Stimulated activated naive CD4-positive, alpha-beta T cell (primary cell): ENCODE measurements around the gene SNTG2.
"Not testable (repeated sequence)": the region's sequence is repeated elsewhere in the genome, so short reads cannot be mapped to it uniquely, and the experiment has no call there.

ENCODE experiments used
- DNase-seq, 6 experiments: peaks; one replicate each; lab custom pipeline; 2025; lab: John Stamatoyannopoulos, UW

SNTG2 gene

DNA sequence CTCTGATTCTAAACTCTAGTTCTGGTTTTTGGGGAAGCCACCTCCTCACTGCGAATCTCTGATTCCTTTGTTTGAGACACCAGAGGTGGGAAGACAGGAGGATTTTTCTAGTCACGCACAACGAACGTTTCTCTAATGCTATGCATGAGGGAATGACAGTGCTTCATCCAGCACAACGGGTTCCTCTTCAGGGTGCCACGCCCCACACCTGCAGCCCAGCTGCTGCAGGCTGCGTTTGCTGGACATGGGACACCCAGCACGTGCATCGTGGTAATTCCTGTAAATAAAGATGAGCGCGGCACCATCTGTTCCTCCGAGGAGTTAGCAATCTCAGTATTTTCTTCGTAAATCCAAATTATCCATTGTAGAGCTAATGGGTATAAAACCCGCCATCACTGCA is 425.1 kb downstream of the SNTG2 start:
- no peak for DNase-seq

DNA sequence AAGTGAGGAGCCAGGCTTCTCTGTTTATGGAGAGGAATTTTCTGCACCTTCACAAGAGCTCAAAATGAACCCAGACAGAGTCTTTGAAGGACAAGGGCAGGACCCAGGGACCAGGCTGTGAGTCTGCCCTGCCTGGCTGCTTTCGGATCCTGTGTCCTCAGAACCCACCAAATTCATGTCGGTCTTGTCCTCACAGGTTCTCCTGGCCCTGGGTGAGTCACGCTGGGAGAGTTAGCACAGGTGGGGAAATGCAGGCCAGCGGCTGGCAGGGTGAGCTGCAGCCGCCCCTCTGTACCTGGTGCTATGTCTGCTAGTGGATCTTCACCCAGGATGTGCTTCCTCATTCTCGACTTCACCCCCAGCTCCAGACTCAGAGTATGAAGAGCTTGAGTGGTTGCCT is 426.8 kb downstream of the SNTG2 start:
- no peak for DNase-seq

DNA sequence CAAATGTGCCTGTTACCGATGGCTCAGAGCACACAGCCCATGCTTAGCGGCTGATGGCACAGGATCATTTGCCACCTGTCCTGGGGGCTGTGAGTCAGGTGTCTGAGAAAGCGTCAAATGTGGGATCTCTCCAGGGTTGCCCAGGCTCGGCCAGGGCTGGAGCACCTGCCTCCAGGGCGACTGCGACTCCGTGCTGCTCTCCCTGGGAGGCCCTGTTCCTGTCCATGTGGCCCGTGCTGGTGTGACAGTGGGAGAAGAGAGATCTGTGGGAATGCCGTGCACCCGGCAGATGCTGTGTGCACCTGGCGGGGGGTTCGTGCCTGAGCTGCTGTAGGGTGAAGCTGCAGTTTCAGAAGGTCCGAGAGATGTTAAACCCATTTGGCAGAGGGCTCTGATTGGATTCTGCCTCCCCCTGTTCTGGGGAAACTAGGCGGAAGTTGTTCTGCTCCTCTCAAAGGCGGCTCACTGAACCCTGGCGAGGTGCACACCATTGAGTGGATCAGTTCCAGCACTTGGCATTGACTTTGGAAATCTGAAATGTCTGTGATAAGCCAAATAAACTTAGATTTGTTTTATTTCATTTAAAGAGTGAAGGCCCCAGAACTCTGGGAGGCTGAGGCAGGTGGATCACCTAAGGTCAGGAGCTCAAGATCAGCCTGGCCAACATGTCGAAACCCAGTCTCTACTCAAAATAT is 428.0 kb downstream of the SNTG2 start:
- no peak for DNase-seq

DNA sequence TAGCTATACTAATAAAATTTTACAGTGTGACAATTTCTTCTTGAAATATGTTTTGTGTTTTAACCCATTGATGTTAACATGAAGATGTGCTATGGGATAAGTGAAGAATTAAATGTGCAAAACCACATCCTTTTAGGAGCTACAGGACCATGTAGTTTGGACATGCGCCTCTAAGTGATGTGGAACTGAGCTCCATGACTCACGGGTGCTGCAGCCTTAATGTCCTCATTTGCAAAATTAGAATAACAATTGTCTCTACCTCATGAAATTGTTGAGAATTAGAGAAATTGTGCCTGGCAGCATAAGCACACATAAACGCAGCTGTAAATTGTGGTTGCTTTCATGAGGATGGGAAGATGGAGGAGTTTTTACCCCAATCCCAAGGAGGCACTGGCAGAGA is 431.0 kb downstream of the SNTG2 start:
- no peak for DNase-seq

DNA sequence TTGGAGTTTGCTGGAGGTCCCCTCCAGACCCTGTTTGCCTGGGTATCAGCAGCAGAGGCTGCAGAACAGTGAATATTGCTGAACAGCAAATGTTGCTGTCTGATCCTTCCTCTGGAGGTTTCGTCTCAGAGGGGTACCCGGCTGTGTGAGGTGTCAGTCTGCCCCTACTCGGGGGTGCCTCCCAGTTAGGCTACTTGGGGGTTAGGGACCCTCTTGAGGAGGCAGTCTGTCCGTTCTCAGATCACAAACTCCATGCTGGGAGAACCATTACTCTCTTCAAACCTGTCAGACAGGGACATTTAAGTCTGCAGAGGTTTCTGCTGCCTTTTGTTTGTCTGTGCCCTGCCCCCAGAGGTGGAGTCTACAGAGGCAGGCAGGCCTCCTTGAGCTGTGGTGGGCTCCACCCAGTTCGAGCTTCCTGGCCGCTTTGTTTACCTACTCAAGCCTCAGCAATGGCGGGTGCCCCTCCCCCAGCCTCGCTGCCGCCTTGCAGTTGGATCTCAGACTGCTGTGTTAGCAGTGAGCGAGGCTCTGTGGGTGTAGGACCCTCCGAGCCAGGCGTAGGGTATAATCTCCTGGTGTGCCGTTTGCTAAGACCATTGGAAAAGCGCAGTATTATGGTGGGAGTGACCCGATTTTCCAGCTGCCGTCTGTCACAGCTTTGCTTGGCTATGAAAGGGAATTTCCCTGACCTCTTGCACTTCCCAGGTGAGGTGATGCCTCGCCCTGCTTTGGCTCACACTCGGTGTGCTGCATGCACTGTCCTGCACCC is 437.5 kb downstream of the SNTG2 start:
- DNase-seq, result not testable (repeated sequence)

DNA sequence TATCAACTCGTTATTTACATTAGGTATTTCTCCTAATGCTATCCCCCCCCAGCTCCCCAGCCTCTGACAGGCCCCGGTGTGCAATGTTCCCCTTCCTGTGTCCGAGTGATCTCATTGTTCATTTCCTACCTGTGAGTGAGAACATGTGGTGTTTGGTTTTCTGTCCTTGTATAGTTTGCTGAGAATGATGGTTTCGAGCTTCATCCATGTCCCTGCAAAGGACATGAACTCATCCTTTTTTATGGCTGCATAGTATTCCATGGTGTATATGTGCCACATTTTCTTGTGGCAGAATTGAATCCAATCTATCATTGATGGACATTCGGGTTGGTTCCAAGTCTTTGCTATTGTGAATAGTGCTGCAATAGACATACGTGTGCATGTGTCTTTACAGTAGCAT is 439.5 kb downstream of the SNTG2 start:
- not testable (repeated sequence) for DNase-seq

DNA sequence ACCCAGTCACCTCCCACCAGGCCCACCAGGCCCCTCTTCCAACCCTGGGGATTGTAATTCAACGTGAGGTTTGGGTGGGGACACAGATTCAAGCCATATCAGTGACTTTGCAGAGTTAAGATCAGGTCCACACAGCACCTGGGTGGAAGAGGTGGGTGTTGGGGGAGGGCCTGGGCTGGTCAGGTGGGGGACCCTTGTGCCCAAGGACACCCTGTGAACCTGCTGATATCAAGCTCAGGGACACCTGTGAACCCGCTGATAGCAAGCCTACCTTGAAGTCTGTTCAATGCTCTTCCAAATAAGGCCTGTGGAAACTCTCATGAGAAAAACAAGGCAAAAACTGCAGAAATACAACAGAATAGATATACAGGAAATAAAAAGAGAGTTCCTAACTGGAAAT is 442.7 kb downstream of the SNTG2 start:
- DNase-seq, result no peak

DNA sequence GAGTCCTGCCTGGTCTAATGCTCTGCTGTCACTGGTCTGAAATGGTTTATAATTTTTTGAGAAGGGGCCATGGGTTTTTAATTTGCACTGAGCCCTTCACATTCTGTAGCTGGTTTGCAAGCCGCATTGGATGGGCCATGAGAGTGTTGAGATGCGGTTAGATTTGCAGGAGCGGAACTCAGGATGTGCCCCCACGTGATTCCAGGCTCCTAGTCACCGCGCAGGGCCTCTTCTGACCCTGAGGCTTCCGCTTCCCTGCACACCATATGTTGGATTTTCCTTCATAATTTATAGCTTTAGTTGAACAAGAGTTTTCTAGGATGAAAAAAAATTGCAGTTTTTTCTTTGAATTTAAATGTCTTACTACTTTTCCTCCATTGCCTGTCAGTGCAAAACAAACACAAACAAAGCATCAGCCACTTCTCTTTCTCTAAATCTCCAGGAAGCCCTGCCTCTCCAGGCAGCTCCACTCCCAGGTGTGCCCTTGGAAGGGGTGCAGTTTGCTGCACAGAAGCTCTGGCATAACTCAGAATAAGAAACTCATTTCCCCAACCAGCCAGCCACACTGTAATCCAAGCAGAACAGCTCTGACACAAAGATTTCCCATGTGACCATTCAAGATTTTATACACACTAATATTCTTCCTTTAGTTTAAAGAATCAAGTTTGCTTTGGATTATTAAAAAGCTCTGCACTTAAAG is 444.2 kb downstream of the SNTG2 start:
- no peak for DNase-seq

DNA sequence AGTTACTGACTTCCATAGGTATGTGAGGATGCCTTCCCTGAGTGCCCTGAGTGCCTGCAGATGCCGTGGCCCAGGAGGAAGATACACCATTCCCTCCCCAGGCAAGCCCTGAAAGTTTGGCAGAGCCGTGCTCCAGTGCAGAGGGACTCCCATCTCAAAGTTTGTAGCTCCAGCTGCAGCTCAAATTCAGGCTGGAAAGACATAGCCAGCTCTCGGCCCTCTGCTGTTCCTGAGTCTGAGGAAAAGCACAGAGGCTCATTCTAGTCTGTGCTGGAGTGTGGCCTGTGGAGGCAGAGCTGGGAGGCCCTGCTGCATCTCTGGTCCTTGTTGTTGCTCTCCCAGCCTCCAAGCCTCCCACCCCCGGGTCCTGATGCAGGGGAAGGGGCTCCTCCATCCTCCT is 446.7 kb downstream of the SNTG2 start:
- DNase-seq, result no peak

DNA sequence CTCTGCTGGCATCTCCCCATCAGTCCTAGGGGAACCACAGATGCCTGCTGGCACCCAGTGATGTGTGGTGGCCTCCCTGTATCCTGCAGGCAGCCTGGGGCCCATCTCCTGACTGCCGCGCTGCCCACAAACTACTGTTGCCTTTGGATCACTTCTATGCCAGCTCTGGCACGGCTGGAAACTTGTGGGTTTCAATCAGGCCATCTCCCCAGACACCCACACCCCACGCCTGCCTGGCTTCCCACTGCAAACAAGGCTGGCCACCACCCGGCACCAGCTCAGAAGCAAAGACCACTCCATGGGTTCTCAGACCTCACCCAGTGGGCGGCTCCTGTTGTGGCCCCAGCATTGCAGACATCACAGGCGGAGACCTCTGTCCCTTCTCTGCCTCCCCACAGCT is 447.5 kb downstream of the SNTG2 start:
- DNase-seq, result no peak

DNA sequence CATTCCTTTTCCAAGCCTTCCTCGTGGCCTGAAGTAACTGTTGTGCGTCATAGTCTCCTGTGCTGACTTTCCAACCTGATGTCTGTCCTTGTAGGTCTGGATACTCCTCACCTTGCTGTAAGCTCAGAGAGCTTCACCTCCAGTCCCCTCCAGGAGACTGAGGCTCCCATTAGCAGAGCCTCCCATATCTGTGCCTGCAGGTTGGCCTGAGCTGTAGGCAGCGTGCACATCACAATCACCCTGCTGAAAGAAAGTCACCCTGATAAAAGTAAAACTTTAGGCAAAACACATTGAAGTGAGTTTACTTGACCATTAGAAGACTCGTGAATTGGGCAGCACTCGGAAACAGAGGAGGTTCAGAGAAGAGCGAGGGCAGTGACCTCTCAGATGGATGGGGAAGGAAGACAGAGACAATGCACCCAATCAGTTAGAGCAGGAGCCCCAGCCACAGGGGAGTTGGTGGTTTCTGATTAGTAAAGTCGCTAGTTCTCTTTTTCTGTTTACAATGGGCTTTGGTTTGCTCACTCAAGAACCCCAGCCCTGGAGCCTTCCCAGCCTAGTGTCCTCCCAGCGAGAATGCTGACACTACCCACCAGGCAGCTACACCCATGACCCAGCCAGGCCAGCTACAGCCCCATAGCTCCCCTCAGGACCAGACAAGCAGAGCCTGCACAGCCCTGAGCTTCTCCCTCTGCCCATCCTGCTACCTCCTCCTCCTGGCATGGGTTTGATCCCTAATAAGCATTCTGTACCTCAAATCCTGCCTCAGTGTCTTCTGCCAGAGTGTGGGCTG is 450.5 kb downstream of the SNTG2 start:
- no peak for DNase-seq

DNA sequence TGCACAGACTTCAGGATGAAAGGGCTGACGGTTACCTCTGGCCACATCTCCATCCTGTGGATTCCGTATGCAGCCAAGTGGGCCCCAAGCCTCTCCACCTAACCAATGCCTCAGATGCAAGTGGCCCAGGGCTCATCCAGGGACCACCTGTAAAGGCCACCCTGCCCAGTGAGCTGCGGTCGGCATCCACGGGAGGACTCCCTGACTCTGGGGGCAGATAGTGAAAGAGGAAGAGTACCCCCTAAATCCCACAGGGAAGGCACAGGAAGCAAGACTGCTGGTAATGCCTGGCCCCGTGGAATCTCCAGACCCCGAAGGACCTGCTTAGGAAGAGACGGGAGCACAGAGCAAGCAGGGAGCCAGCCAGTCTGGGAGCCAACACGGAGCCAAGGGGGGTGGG is 451.4 kb downstream of the SNTG2 start:
- DNase-seq, result no peak

DNA sequence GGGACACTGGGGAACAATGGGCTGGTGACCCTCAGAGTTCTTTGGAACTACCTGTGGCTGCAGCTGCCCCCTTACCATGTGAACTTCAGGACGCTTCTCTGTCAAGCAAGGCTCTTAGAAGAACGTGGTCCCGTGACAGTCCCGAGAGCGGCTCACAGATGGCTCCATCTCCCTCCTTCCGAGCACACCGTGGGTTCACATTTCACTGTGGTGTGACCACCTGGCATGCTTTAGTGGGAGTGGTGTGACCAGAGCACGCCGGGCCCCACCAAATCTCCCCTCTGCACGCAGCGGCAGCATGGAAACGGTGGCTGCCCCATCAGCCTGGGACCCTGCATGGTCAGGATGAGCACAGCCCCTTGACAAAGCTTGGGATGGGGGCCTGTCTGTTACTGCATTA is 452.9 kb downstream of the SNTG2 start:
- no peak for DNase-seq

DNA sequence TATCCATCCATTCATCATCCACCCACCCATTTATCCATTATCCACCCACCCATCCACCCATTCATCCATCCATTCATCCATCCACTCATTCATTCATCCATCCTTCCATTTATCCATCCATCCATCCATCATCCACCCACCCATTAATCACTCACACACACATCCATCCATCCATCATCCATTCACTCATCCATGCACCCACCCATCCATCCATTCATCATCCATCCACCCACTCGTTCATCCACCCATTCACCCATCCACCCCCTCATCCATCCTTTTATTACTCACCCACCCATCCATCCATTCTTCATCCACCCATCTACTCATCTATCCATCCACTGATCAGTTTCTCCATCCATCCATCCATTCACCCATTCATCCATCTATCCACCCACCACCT is 454.5 kb downstream of the SNTG2 start:
- DNase-seq, result no peak

DNA sequence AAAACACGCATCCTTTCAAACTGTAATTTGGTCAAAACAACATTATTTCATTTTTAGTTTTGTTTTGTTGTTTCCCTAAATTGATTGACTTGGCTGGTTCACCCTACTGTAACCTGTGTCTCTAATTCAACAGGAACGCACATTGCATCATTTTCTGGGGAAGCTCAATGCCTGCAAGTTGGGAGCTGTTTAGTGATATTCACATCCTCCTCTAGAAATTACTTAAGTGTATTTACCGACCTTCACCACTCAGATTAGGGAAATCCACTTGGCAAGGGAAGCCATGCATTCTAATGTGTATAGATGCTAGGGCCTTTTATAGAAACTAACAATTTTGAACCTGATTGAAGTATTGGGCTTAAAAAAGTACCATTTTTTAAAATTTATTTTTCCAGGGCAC is 455.3 kb downstream of the SNTG2 start:
- DNase-seq, result no peak

DNA sequence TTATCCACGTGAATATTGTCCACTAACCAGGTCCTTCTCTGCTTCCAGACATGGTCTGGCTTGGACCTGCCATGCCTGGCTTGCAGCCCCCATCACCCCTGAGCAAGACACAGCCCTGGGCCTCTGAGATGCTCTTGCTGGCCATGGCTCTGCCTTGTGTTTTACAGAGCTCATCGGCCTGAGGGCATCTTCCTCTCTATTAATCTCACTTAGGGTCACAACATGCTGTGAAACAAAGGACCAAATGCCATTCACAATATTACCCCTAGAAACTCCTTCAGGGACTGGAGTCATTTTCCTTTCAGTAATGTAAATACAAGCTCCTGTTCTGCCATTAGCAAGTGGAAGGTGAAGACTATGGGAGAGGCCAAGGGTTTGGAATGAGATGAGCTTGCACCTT is 455.8 kb downstream of the SNTG2 start:
- no peak for DNase-seq

DNA sequence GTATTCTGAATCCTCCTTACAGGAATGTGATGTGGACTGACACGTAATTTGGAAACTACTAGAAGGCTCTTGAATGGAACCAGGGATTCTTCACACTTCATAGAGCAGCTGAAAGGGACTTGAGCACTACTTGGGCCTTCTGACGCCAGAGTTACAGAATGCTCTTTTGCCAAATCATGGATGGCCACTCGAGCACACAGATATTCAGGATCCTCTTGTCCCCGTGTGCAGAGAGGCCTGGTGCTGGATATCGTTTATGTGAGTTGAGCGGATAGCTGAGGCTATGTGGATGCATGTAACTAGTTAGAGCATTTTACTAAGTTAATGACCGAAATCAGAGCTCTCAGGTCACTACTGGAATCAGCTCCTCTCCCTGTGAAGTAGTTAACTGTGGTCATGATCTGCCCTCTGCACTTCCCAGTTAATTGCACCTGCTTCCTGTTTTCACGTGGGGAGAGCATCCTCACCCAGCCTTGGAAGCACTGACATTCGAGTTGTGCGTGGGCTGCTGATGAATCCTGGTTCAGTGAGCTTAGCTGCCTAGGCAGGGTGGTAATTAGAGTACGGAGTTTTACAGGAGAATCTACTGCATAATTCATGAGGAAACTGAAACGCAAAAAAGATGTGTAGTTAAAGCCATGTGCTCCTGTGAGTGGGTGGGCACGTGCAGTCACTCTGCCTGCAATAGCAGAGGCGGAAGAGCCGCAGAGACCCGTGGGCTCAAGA is 457.5 kb downstream of the SNTG2 start:
- no peak for DNase-seq

DNA sequence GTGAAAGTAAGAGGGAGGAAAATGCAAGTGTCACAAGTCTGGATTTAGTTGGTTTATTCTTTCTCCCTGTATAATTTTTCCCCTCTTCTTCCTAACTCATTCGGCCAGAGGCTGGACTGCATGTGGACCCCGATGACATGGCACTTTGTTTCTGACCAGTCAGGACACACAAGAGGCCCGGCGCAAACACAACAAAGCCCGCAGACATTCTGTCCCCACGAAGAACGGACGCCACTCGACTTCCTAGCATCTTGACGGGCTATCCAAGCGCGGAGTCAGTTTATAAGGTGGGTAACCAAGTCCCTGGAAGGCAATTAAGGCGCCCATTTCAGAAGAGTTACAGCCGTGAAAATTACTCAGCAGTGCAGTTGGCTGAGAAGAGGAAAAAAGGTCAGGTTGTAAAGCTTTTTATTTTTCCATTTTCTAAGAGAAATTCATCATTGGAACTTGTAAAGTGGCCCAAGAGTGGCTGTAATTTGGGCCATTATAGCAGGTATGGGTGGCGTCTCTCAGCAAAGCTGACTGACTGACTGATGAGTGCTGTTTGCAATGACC is 462.6 kb downstream of the SNTG2 start, which contains the start of gene TPO:
TPO (plus strand) TSS at position 308 of the 555 bp plus-strand sequence. CDS start 946 bp downstream, outside the sequence.
- DNase-seq, result no peak

DNA sequence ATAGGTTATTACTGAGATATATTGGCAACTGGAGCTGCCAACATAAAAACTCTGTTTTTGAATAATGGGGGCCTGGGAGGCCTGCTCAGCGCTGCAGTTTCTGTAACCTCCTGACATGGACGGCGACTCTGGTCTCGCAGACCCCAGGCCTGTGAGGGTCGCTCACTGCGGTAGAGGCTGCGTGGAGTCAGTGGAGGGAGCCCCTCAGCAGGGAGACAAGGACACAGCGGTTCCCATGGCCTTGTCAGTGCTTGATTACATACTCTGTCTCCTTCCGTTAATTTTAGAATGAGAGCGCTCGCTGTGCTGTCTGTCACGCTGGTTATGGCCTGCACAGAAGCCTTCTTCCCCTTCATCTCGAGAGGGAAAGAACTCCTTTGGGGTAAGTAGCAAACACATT is 463.5 kb downstream of the SNTG2 start:
- DNase-seq, result no peak

DNA sequence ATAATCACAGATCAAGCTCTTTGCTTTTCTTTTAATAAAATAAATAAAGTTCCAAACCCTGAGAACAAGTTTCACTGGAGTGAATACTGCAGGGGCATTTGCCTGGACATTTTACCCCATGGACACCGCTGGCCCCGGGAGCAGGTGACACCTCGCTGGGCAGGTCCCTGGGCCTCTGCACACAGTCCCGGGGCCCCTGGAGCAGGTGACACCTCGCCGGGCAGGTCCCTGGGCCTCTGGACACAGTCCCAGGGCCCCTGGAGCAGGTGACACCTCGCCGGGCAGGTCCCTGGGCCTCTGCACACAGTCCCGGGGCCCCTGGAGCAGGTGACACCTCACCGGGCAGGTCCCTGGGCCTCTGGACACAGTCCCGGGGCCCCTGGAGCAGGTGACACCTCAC is 464.3 kb downstream of the SNTG2 start:
- DNase-seq, result not testable (repeated sequence)

DNA sequence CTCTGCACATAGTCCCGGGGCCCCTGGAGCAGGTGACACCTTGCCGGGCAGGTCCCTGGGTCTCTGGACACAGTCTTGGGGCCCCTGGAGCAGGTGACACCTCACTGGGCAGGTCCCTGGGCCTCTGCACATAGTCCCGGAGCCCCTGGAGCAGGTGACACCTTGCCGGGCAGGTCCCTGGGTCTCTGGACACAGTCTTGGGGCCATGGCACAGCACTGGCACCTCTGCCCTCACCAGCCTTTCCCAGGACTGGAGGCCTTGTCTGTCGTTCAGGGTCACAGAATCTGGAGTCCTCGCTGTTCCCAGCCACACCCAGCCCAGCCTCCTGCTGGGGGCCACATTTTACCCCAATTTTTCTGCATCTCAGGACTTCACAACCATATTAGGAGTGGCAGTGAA is 464.9 kb downstream of the SNTG2 start:
- DNase-seq, result no peak
